ENCODE data around the gene KIF18B. TPM values are rescaled to one million over a fixed set of nuclear protein-coding genes. Genes with fewer than 3 reads are reported as not detected.

KIF18B gene
- total and polyA plus RNA-seq, 2 donors (not counting 3 experiments of a cell fraction or from before 2014, with no cell fraction given) = 24.5 to 50.3 TPM

- H3K4me1 ChIP-seq (ENCODE audit: control insufficient read depth, extremely low read depth, insufficient read depth, low read length) = peaks cover 9% of the 10 kb centered on the region
- H3K9ac ChIP-seq (replicated peaks; ENCODE audit: extremely low read depth, insufficient read depth, low read length) = no peak overlapping the region
- POLR2A ChIA-PET = no interaction called here
- no peaks in the 10 kb centered on the region for H3K9me3 ChIP-seq (replicated peaks; ENCODE audit: control insufficient read depth, insufficient read depth, low read length)
- no peaks in the 10 kb centered on the region for H3K9me1 ChIP-seq (replicated peaks; ENCODE audit: control insufficient read depth, extremely low read depth, insufficient read depth, low read length)
- CTCF ChIA-PET = interaction anchor here (1.1 to 1.3 kb wide), 3 partner anchors 17 to 97 kb away, joined by 3 to 5 read pairs (median 4); no protein-coding TSS in a partner anchor
- no peak overlapping the region for H3K4me2 ChIP-seq (ENCODE audit: insufficient read depth, low read length)
- H4K20me1 ChIP-seq (replicated peaks; ENCODE audit: control insufficient read depth, extremely low read depth, insufficient read depth, low read length) = no peaks in the 10 kb centered on the region
- H3K4me3 ChIP-seq (replicated peaks in 1 of 3; ENCODE audit: insufficient read depth in 1 of 3, low read depth in 1 of 3, low read length in 3 of 3) = no peak overlapping the region
- DNase-seq (ENCODE audit: low read depth, low spot score) (no peak), FAIRE-seq (no peak)
- intact Hi-C loops (cut with micrococcal nuclease) = no loop called here
- H3K36me3 ChIP-seq (ENCODE audit: control insufficient read depth in 2 of 2, extremely low read depth in 1 of 2, insufficient read depth in 2 of 2, low read length in 2 of 2) = no peaks in the 10 kb centered on the region
- TF ChIP-seq MAX (IDR thresholded peaks at IDR 0.05; ENCODE audit: insufficient read depth, insufficient read length) (no peak), FOS (IDR thresholded peaks at IDR 0.05; ENCODE audit: borderline replicate concordance, insufficient read depth, low read length) (no peak), MYC (IDR thresholded peaks at IDR 0.05; ENCODE audit: low read depth, low read length) (no peak), CTCF (IDR thresholded peaks at IDR 0.05; ENCODE audit: extremely low read depth in 1 of 2, insufficient read depth in 1 of 2, low read depth in 1 of 2, low read length in 2 of 2) (no peak), POLR2AphosphoS5 (IDR thresholded peaks at IDR 0.05; ENCODE audit: insufficient read depth, low read depth, low read length) (no peak), JUN (IDR thresholded peaks at IDR 0.05; ENCODE audit: borderline replicate concordance, insufficient read depth, insufficient read length, low read depth) (no peak), EZH2 (IDR thresholded peaks at IDR 0.05; ENCODE audit: borderline replicate concordance, low read depth, low read length, severe bottlenecking) (no peak), GATA2 (IDR thresholded peaks at IDR 0.05; ENCODE audit: insufficient read depth, insufficient read length, low read depth, low read length) (no peak), POLR2A (IDR thresholded peaks at IDR 0.05; ENCODE audit: low read depth, low read length) (no peak)
- no TSS peak for BruUV-seq (replicated peaks)
- no peak overlapping the region for H2AFZ ChIP-seq (ENCODE audit: low read depth, low read length)
- no peaks in the 10 kb centered on the region for H3K79me2 ChIP-seq (ENCODE audit: control insufficient read depth, insufficient read depth, low read length)
- dilution Hi-C loops (cut with MboI; ENCODE audit: extremely low pct_ligation_motif_present, low sequenced_read_pairs) = no loop called here
- no peak overlapping the region for H3K27ac ChIP-seq (ENCODE audit: insufficient read depth, low read depth, low read length)
- peaks cover 3 to 20% of the 10 kb centered on the region in 2 experiments for H3K27me3 ChIP-seq (ENCODE audit: control insufficient read depth in 2 of 2, insufficient read depth in 2 of 2, low read length in 2 of 2)
Measured at GRCh38 chr17:44976206-44976605, 28.6 kb upstream of the KIF18B start.

Measured in endothelial cell of umbilical vein (primary cell).